HK-2 (cell line): ENCODE measurements around the gene FIG4.
"Not testable (repeated sequence)": the region's sequence is repeated elsewhere in the genome, so short reads cannot be mapped to it uniquely, and the experiment has no call there.

Experiments
- DNase-seq: peaks from one replicate; pipeline ENCODE4 v3.0.0-alpha.2; 2018; ENCODE audit not compliant: unreplicated experiment

Gene FIG4

DNA sequence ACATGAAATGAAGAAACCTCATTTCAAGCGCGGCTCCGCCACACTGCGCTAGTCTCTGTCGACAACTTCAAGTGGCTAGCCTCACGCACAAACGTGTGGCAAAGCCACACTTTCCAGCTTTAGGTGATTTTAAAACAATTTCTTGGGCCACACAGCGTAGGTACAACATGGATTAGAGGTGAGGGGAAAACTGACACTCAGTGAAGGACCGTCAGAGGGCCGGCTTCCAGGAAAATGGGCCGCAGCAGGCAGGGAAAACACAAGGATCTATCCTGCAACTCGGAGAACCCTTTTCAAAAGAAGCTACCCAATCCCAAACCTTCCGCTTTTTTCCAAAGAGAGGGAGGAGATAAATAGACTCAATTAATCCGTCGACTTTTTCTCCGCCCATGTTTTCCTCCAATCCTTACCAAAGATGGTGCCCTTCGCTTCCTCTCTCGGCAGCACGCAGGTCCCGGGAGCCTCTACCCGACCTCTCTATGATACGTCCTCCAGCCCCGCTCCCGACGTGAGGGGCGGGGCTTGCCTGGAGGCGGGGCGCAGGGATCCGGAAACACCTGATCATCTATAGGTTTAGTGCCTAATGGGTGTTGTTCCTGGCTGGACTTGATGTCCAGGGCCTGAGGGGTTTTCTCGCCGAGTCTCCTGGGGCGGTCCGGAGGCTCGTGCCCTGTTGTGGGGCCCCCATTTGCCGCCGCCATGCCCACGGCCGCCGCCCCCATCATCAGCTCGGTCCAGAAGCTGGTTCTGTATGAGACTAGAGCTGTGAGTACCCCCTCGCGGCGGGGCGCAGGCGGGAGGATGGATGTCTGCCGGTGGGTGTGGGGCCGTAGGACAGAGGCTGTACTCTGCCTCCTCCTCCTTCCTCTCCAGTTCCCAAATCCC, at the start of gene FIG4, which contains the start of gene AK9:
Gene FIG4 (plus strand): TSS at position 560 of the 885 bp plus-strand sequence. CDS start 140 bp downstream, at position 700.
Gene AK9 (minus strand): TSS at position 466 of the 885 bp plus-strand sequence. CDS start 15,457 bp downstream, outside the sequence.
- DNase-seq = peak; percentile 87

DNA sequence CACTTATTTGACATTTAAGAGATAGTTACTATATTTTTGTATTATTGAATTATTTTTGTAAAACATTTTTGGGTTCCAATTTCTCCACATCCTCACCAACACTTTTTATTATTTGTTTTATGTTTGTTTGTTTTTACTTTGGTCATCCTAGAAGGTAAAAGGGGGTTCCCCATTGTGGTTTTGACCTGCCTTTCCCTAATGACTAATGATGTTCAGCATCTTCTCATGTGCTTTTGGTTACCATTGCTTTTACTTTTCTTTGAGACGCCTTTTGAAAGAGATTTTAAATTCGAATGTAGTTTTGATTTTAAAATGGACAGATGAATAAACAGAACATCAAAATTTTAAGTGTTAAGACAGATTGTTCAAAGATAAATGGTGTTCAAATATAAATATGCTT, 47.0 kb upstream of the FIG4 start:
- no peak for DNase-seq

DNA sequence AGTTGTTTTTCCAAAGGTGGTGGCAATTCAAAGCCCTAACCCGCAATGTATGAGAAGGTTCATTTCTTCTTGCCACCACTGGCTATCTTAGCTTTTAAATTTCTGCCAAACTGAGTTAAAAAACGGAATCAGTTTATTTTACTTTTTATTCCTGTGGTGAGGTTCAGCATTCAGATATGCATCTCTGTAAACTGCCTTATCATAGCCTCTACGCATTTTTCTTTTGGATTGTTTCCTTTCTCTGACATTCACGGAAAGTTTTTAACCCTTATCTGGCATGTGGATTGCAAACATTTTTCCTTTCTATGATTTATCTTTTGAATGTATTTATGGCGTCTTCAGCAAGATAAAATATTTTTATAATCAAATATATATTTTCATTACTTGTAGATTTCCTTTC, 37.8 kb upstream of the FIG4 start:
- DNase-seq = no peak

DNA sequence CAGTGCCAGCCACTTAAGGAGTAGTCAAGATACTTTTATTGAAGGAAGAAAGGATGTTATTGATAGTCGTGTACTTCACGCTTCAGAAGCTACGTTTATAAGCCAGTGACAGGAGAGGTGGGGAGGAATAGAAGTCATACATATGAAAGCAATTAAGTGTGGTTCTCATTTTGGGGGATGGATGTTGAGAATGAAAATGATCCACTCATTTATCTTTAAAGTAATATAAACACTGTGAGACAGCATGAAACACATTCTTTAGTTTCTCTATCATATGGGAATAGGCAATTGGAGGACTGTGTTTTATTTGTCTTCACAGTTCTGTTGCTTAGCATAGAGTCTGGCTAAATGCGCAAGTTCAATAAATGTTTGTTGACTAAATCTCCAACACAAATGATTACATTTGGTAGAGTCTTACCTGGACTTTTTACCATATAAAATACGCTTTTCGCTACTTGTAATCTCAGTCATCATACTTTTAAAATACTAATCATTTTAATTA, 35.3 kb upstream of the FIG4 start:
- no peak for DNase-seq

DNA sequence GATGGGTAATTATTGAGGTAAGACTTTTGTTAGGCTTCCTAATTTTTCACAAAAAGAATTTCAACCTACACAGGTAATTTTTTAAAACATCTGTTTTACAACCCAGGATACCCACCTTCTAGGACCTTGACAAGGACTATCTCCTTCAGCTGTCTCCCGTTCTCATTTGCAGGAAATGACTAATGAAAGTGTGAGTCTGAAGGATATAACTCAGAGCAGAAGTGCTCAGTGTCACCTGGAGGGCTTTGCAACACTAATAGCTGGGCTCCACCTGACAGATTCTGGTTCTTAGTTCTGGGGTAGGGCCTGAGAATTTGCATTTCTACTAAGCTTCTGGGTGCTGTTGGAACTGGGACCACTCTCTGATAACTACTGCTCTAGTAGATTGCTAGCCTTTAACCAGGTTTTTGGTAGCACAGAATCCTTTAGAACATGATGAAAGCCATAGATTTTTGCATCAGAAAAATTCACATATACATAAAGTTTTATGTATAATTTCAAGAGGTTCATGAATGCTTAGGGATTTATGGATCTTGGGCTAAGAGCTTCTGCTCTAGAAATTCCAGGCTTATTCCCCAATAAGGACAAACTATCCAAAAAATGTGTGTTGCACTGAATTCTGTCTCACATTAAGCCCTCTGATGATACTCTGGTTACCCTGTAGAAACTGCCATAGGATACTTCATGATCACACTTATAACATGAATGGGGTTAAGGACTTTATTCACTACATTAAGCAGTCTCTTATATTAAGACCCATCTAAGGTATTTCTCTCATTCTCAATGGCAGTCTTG, 30.4 kb upstream of the FIG4 start:
- DNase-seq = no peak

DNA sequence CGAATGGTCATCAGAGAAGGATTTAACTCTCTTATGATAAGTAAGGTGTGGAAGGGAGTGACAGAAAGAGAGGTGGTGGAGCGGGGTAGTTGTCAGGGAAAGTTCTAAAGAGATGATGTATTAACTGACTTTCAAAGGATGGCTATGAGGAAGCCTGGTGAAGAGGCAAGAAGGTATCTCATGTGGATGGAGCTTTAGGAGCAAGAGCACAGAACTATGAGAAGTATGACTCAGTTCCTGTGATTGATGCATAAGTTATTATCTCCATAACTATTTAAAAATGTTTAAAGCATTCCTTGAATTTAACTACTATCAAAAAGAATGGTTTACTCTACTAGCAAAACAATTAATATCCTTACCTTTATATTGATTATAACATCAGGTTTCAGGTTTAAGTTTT, 28.9 kb upstream of the FIG4 start:
- no peak for DNase-seq

DNA sequence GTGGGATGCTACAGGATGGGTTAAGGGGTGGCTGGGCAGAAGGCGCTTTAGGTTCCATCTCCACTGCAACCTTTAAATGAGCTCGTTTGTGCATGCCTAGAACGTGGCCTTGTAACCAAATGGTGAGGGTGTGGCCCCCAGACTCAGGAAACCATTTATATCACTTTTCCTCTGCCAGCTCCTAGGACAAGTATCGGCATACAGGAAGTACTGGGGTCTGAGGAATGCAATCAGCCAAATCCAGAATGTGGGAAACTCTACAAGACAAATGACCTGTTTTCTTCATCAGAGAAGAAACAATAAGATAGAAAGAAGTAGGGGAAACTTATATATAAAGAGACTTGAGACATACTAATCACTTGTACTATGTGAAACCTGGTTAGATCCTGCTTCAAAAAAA, 21.3 kb upstream of the FIG4 start:
- no peak for DNase-seq

DNA sequence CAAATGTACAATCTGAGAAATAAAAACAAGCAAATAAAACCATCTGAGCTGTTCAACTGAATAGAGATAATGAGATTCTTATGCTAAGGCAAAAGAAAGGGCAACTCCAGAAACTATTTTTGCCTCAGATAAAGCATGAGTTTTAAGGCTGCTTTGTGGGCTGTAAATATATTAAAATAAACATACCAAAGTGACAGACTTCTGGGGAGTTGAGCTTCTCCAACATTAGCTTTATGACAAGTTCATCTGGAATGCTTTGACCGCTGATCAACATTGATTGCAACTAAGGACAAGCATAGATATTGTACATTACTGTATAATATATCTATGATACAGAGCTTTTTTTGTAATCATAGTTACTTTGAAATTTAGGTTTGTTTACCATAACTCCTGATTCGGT, 19.4 kb upstream of the FIG4 start:
- no peak for DNase-seq

DNA sequence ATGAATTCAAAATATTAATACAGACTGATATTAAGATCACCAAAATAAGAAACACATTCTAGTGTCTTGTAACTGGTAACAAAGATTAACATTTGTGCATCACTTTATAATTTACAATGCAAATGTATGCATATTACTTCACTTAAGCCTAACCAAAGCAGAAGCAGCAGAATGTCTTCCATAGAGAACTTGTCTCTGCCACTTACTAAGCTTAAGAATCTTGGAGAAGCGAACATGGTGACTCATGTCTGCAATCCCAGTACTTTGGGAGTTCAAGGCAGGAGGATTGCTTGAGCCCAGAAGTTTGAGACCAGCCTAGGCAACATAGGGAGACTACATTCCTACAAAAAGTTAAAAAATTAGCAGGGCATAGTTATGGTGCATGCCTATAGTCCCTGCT, 18.9 kb upstream of the FIG4 start:
- DNase-seq = no peak

DNA sequence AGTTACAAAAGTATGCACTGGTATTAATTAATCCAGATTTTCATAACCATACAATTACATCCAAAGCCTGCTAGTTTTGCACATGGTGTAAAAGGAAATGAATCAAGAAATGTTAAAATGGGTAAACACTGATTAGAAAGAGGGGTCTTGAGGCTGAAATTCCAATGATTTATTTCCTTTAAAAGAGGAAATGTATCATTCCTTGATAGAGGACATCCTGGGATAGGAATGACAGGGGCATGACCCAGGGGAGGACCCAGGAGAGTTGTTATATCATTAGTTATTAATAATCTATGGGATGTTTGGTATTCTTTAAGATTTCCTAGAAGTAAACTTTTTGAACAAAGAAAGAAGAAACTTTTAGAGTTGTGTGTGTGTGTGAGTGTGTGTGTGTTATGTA, 18.3 kb upstream of the FIG4 start:
- no peak for DNase-seq

DNA sequence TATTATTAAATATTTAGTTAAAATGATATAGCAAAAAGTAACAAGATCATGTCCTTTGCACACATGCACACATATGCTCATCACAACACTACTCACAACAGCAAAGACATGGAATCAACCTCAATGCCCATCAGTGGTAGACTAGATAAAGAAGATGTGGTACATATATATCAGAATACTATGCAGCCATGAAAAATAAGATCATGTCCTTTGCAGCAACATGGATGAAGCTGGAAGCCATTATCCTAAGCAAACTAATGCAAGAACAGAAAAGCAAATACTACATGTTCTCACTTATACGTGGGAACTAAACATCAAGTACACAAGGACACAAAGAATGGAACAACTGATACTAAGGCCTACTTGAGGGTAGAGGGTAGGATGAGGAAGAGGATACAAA, 14.4 kb upstream of the FIG4 start:
- no peak for DNase-seq

DNA sequence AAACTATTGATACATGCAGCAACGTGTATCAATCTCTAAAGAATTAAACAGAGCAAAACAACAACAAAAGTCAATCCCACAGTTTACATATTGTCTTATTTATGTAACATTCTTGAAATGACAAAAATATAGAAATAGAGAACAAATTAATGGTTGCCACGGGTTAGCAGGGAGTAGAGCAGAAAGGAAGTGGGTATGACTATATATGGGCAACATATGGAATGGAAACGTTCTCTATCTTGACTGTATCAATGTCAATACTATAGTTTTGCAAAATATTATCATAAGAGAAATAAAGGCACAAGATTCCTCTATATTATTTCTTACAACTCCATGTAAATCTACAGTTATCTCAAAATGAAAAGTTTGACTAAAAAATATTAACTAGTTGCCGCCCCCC, 12.9 kb upstream of the FIG4 start:
- no peak for DNase-seq

DNA sequence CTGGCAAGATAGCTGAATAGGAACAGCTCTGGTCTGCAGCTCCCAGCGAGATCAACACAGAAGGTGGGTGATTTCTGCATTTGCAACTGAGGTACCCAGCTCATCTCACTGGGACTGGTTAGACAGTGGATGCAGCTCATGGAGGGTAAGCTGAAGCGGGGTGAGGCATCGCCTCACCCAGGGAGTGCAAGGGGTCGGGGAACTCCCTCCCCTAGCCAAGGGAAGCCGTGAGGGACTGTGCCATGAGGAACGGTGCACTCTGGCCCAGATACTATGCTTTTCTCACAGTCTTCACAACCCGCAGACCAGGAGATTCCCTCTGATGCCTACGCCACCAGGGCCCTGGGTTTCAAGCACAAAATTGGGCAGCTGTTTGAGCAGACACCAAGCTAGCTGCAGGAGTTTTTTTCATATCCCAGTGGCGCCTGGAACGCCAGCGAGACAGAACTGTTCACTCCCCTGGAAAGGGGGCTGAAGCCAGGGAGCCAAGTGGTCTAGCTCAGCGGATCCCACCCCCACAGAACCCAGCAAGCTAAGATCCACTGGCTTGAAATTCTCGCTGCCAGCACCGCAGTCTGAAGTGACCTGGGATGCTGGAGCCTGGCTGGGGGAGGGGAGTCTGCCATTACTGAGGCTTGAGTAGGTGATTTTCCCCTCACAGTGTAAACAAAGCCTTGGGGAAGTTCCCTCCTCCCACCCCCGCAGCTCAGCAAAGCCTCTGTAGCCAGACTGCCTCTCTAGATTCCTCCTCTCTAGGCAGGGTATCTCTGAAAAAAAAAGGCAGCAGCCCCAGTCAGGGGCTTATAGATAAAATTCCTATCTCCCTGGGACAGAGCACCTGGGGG, 12.2 kb upstream of the FIG4 start:
- DNase-seq = not testable (repeated sequence)

DNA sequence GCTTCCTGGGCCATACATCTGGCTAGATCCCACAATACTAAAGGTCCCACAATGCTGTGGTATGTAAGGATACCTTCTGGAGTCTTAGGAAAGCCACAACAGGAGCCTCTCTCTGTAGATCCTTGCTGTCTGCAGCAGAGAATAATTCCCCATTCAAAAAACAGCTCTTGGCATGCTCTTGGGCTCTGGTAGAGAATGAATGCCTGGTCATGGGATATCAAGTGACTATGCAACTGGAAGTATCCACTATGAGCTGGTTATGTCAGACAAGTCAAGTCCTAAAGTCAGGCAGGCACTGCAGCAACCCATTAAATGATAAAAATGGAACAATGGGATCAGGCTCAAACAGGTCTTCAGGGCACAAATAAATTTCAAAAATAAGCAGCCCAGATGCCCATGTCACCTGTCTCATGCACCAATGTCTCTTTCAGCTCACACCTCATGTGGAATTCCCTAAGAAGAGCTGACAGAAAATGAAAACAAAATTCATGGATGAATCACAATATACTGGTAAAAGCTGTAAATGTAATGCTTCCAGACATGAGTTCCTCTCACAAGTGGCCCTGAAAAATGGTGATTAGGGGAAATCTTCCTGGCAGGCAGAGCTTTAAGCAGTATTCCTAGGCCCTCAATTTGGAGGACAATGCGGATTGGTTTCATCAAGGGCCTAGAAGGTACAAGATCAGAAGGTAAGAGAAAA, 4.4 kb upstream of the FIG4 start:
- DNase-seq = no peak

DNA sequence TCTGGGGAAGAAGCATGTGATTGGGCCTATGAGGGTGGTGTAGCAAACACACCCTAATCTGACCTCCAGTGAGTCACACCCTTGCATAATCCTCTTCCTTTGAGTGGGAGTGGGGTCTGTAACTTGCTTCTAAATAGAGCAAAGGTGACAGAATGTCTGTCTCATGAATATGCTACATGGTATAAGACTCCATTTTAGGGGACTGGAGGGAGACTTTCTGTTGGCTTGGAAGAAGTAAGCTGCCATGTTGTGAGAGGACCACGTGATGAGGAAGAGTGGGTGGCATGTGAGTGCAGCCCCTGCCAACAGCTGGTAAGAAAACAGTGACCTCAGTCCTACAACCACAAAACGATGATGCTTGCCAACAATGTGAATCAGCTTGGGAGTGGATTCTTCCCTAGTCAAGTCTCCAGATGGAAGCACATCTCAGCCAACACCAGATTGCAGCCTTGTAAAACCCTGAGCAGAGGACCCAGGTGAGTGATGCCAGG, 3.8 kb upstream of the FIG4 start:
- DNase-seq = peak; percentile 41

DNA sequence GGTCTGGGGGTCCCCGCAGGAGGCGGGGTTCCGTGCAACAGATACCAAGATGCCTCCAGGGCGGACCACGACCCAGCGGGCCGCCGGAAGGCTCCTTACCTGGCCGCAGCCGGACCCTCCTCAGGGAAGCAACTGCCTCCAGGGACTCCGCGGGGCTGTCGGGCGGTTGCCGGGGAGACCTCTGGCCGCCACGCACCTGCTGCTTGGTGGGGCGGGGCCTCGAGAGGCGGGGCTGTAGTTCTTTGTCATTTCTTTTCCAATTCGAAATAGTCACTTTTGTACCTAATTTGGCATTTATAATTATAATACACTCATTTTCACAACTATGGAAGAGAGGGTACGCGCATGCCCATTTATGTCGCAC, 741 bp upstream of the FIG4 start:
- DNase-seq = no peak

DNA sequence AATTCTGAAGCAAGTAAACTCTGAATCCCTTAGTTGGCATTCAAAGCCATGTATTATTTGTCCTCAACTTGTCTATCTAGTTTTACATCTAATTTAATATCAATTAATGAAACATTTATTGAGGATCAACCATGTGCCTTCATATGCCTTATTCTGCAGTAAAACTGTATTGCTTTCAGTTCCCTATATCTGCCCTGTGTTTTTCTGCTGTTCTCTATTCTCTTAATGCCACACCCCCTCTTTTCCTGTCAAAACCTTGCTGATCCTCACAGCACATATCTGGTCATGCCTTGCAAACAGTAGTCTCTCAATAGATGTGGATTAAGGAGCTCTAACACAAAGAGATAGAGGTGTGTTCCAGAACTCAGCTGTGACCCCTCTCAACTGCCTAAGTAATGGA, 2.0 kb downstream of the FIG4 start:
- DNase-seq = no peak

DNA sequence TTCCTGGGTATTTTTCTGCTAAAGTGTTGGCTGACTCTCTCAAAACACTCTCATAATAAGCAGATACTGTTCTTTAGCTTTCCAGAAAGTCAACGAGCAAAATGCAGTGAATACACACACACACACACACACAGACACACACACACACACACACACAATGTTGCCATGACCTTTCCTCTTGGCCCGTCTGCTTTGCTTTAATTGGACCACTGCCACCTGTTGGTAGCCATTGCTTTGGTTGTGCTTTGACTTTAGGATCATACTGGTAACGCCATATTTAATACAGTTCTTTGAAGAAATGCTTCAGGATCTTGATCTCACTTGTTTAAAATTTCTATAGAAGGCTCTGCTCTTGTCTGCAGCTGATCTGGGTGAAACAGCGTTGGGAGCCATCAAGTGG, 4.4 kb downstream of the FIG4 start:
- no peak for DNase-seq

DNA sequence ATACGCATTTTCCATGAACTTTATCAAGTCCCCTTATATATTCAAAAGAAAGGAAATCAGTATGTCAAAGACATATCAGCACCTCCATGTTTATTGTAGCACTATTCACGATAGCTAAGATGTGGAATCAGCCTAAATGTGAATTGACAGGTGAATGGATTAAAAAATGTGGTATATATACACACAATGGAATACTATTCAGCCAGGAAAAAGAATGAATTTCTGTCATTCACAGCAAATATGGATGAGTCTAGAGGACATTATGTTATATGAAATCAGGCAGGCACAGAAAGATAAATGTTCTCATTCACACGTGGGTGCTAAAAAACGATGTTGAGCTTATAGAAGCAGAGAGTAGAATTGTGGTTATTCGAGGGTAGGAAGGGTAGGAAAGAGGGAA, 5.3 kb downstream of the FIG4 start:
- DNase-seq = no peak

DNA sequence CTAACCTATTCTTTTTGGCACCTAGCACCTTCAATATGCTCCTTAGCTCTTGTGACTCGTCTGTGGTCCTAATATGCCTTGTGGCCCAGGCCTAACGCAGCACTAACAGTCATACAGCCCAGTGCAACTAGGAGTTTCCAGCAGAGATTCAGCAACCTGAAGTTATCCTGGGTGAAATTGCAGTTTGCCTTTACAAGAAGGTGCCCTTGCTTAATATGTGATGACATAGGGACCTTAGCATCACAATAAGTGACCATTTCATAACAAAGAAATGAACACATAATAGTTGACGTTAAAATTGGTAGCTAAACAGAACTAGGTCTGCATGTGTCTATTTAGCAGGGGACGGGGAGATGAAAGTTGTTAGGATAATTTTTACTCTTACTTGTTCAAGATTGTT, 10.1 kb downstream of the FIG4 start:
- DNase-seq = no peak

DNA sequence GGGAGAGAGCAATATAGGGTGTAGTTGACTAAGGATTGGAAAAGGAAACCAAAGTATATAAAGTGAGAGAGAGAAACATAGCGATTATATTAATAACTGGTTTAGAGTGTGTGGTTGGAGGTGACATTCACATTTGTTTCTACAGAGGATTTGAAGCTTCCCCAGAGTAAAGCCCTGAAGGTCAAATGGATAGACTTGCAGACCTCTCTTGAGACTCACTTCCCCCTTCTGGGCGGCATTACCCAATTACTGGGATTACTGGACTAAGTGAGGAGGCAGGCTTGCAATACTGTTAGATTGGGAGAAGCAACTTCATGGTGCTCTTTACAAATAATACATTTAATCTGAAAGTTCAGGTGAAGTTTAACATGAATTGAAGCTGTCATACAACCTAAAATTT, 10.7 kb downstream of the FIG4 start:
- no peak for DNase-seq
